HEK293 (cell line): ENCODE results near the gene CDC42BPA.

ENCODE experiments used
- AEBP2 ChIP-seq: fragments of 450-650 bp; formaldehyde crosslinking; IDR thresholded peaks from 2 replicates; pipeline ENCODE4 v1.5.1; 2016; ENCODE audit warnings: missing biosample characterization, missing genetic modification characterization, borderline replicate concordance
- CTCF ChIP-seq: fragments of 450-650 bp; formaldehyde crosslinking; IDR thresholded peaks from 2 replicates; pipeline ENCODE4 v1.5.1; 2016; ENCODE audit warnings: missing biosample characterization, missing genetic modification characterization
- PBX3 ChIP-seq: sonication (generic); formaldehyde crosslinking; IDR thresholded peaks from 2 replicates; pipeline ENCODE4 v1.8.1; 2022; ENCODE audit warnings: mild to moderate bottlenecking, moderate library complexity, missing genetic modification reagents
- SALL2 ChIP-seq: fragments of 450-650 bp; formaldehyde crosslinking; IDR thresholded peaks from 2 replicates; pipeline ENCODE4 v1.5.0; 2017; ENCODE audit warnings: missing biosample characterization, mild to moderate bottlenecking, missing genetic modification characterization, borderline replicate concordance
- YY1 ChIP-seq: fragments of 450-650 bp; formaldehyde crosslinking; IDR thresholded peaks from 2 replicates; pipeline ENCODE4 v1.5.1; 2018; ENCODE audit warnings: missing biosample characterization, missing genetic modification characterization
- ZBTB49 ChIP-seq: fragments of 450-650 bp; formaldehyde crosslinking; IDR thresholded peaks from 2 replicates; pipeline ENCODE4 v1.5.1; 2016; ENCODE audit warnings: missing biosample characterization, missing genetic modification characterization, low read depth
- ZNF223 ChIP-seq: fragments of 450-650 bp; formaldehyde crosslinking; IDR thresholded peaks from 2 replicates; pipeline ENCODE4 v1.5.1; 2016; ENCODE audit warnings: missing biosample characterization, missing genetic modification characterization
- ZNF26 ChIP-seq: fragments of 450-650 bp; formaldehyde crosslinking; IDR thresholded peaks from 2 replicates; pipeline ENCODE4 v1.5.1; 2016; ENCODE audit warnings: missing biosample characterization, missing genetic modification characterization
- ZNF274 ChIP-seq, 2 experiments: fragments of 200-500 bp in 1 of 2; fragments of 450-650 bp in 1 of 2; sonication (Bioruptor generic) in 1 of 2; formaldehyde crosslinking in 1 of 2; IDR thresholded peaks; 2 replicates each; pipeline versions ENCODE4 v1.5.1 to v1.6.1; 2014 to 2016; ENCODE audit warnings: borderline replicate concordance in 1 of 2, inconsistent platforms in 1 of 2, low read length in 1 of 2, missing biosample characterization in 1 of 2, missing genetic modification characterization in 1 of 2
- ZNF354C ChIP-seq: fragments of 450-650 bp; formaldehyde crosslinking; IDR thresholded peaks from 2 replicates; pipeline ENCODE4 v1.5.1; 2016; ENCODE audit warnings: missing biosample characterization, missing genetic modification characterization, low read depth, borderline replicate concordance
- ZNF518A ChIP-seq: fragments of 450-650 bp; formaldehyde crosslinking; conservative IDR thresholded peaks from 2 replicates; pipeline ENCODE4 v1.5.1; 2016; ENCODE audit warnings: low read depth, missing biosample characterization, missing genetic modification characterization
- ZNF639 ChIP-seq: fragments of 450-650 bp; formaldehyde crosslinking; IDR thresholded peaks from 2 replicates; pipeline ENCODE4 v1.5.1; 2016; ENCODE audit warnings: missing biosample characterization, missing genetic modification characterization
- ZSCAN30 ChIP-seq: fragments of 450-650 bp; IDR thresholded peaks from 2 replicates; pipeline ENCODE4 v1.5.1; 2018; ENCODE audit warnings: missing biosample characterization, mild to moderate bottlenecking, missing genetic modification characterization, moderate library complexity

- TF ChIP-seq SALL2 (tag by site-specific recombination) = no peak
- no peak for TF ChIP-seq ZNF274 (IDR thresholded peaks at IDR 0.05; ENCODE audit: low read length)
- TF ChIP-seq ZNF274 (tag by site-specific recombination; IDR thresholded peaks at IDR 0.05; ENCODE audit: borderline replicate concordance) = no peak
- no peak for TF ChIP-seq CTCF (tag by site-specific recombination)
- no peak for TF ChIP-seq ZNF639 (tag by site-specific recombination)
- TF ChIP-seq ZNF354C (tag by site-specific recombination) = no peak
- TF ChIP-seq PBX3 = no peak
- no peak for TF ChIP-seq ZNF223 (tag by site-specific recombination)
- no peak for TF ChIP-seq AEBP2 (tag by site-specific recombination)
- no peak for TF ChIP-seq YY1
- TF ChIP-seq ZNF518A (tag by site-specific recombination) = no peak
- TF ChIP-seq ZBTB49 = no peak
- TF ChIP-seq ZSCAN30 (tag by site-specific recombination) = no peak
- no peak for TF ChIP-seq ZNF26
These were observed 312.0 kb downstream of the CDC42BPA start for GRCh38 chr1:227006226-227006796.
